HEK293 (cell line): Measurements from ENCODE around the gene SORBS2.

Experiments used
- CTCF ChIA-PET: fragments of 350-600 bp; formaldehyde crosslinking; extraction: SDS; loops from one replicate; lab custom pipeline; 2021; ENCODE audit warnings: antibody characterized with exemption; lab: Yijun Ruan, JAX
- POLR2A ChIA-PET: fragments of 300-600 bp; formaldehyde crosslinking; extraction: SDS; loops from one replicate; lab custom pipeline; 2020; ENCODE audit warnings: antibody characterized with exemption, inconsistent platforms; lab: Yijun Ruan, JAX
- H3K27ac ChIP-seq: fragments of 200-500 bp; sonication (Bioruptor generic); 2 replicates; pipeline ENCODE4 v1.5.1; 2014; ENCODE audit warnings: low read depth, low read length, control low read depth, inconsistent platforms; ENCODE audit errors: extremely low read depth
- H3K36me3 ChIP-seq, 2 experiments: fragments of 200-500 bp in 1 of 2; sonication (Bioruptor generic) in 1 of 2; 1 replicate in 1 of 2; 2 replicates in 1 of 2; pipeline ENCODE4 v1.5.1; 2014 to 2017; ENCODE audit warnings: inconsistent platforms in 2 of 2, low read length in 2 of 2; ENCODE audit not compliant: control insufficient read depth in 2 of 2, insufficient read depth in 1 of 2
- H3K4me1 ChIP-seq: fragments of 200-500 bp; sonication (Bioruptor generic); 2 replicates; pipeline ENCODE4 v1.5.1; 2014; ENCODE audit warnings: mild to moderate bottlenecking, low read length, inconsistent platforms; ENCODE audit not compliant: control insufficient read depth, insufficient read depth
- H3K4me3 ChIP-seq: 2 replicates; pipeline ENCODE4 v1.5.1; 2011; ENCODE audit warnings: low read depth, mild to moderate bottlenecking, control low read depth, low read length, moderate library complexity
- H3K9me3 ChIP-seq: fragments of 200-500 bp; sonication (Bioruptor generic); 2 replicates; pipeline ENCODE4 v1.5.1; 2014; ENCODE audit warnings: low read depth, low read length, inconsistent platforms; ENCODE audit not compliant: control insufficient read depth, insufficient read depth
- BCL6B ChIP-seq: fragments of 450-650 bp; formaldehyde crosslinking; IDR thresholded peaks from 2 replicates; pipeline ENCODE4 v1.5.1; 2017; ENCODE audit warnings: missing biosample characterization, missing genetic modification characterization
- KLF16 ChIP-seq: fragments of 450-650 bp; formaldehyde crosslinking; IDR thresholded peaks from 2 replicates; pipeline ENCODE4 v1.5.1; 2017; ENCODE audit warnings: missing biosample characterization, missing genetic modification characterization
- MZF1 ChIP-seq: fragments of 450-650 bp; formaldehyde crosslinking; IDR thresholded peaks from 2 replicates; pipeline ENCODE4 v1.5.1; 2017; ENCODE audit warnings: missing biosample characterization, missing genetic modification characterization, borderline replicate concordance
- ZNF518A ChIP-seq: fragments of 450-650 bp; formaldehyde crosslinking; conservative IDR thresholded peaks from 2 replicates; pipeline ENCODE4 v1.5.1; 2016; ENCODE audit warnings: low read depth, missing biosample characterization, missing genetic modification characterization
- ZNF596 ChIP-seq: fragments of 450-650 bp; IDR thresholded peaks from 2 replicates; pipeline ENCODE4 v1.5.0; 2018; ENCODE audit warnings: missing biosample characterization, mild to moderate bottlenecking, missing genetic modification characterization, moderate library complexity
- ZNF664 ChIP-seq: fragments of 450-650 bp; formaldehyde crosslinking; IDR thresholded peaks from 2 replicates; pipeline ENCODE4 v1.5.1; 2016; ENCODE audit warnings: missing biosample characterization, missing genetic modification characterization
- ZNF701 ChIP-seq: fragments of 450-650 bp; formaldehyde crosslinking; IDR thresholded peaks from 2 replicates; pipeline ENCODE4 v1.5.1; 2016; ENCODE audit warnings: missing biosample characterization, missing genetic modification characterization
- ZNF791 ChIP-seq: fragments of 450-650 bp; formaldehyde crosslinking; IDR thresholded peaks from 2 replicates; pipeline ENCODE4 v1.5.1; 2016; ENCODE audit warnings: missing biosample characterization, missing genetic modification characterization
- TF ChIP-seq, protein P1 (sequence below): fragments of 450-650 bp; formaldehyde crosslinking; conservative IDR thresholded peaks from 2 replicates; pipeline ENCODE4 v1.5.1; 2016; ENCODE audit warnings: low read depth, missing biosample characterization, missing genetic modification characterization

SORBS2 gene

GRCh38 chr4:185600801-185601434 is 211.1 kb downstream of the SORBS2 start (continued):
- TF ChIP-seq, protein P1, sequence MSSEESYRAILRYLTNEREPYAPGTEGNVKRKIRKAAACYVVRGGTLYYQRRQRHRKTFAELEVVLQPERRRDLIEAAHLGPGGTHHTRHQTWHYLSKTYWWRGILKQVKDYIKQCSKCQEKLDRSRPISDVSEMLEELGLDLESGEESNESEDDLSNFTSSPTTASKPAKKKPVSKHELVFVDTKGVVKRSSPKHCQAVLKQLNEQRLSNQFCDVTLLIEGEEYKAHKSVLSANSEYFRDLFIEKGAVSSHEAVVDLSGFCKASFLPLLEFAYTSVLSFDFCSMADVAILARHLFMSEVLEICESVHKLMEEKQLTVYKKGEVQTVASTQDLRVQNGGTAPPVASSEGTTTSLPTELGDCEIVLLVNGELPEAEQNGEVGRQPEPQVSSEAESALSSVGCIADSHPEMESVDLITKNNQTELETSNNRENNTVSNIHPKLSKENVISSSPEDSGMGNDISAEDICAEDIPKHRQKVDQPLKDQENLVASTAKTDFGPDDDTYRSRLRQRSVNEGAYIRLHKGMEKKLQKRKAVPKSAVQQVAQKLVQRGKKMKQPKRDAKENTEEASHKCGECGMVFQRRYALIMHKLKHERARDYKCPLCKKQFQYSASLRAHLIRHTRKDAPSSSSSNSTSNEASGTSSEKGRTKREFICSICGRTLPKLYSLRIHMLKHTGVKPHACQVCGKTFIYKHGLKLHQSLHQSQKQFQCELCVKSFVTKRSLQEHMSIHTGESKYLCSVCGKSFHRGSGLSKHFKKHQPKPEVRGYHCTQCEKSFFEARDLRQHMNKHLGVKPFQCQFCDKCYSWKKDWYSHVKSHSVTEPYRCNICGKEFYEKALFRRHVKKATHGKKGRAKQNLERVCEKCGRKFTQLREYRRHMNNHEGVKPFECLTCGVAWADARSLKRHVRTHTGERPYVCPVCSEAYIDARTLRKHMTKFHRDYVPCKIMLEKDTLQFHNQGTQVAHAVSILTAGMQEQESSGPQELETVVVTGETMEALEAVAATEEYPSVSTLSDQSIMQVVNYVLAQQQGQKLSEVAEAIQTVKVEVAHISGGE: no peak

- ChIA-PET CTCF (interaction anchor here (1.8 to 4.1 kb wide), 2 partner anchors 70 to 439 kb away, joined by 5 to 16 read pairs; no protein-coding TSS in a partner anchor), POLR2A (no interaction called here)
- no peak overlapping the region for H3K27ac ChIP-seq
- H3K4me3 ChIP-seq: no peak overlapping the region
- H3K9me3 ChIP-seq: no peaks in the 10 kb centered on the region
- no peaks in the 10 kb centered on the region for H3K4me1 ChIP-seq
- no peaks in the 10 kb centered on the region for H3K36me3 ChIP-seq
- no peak for TF ChIP-seq KLF16 (tag by site-specific recombination)
- TF ChIP-seq ZNF664 (tag by site-specific recombination): no peak
- no peak for TF ChIP-seq ZNF701
- no peak for TF ChIP-seq BCL6B (tag by site-specific recombination)
- no peak for TF ChIP-seq ZNF596 (tag by site-specific recombination)
Measured at GRCh38 chr4:185599553-185600243, 212.3 kb downstream of the SORBS2 start.

DNA sequence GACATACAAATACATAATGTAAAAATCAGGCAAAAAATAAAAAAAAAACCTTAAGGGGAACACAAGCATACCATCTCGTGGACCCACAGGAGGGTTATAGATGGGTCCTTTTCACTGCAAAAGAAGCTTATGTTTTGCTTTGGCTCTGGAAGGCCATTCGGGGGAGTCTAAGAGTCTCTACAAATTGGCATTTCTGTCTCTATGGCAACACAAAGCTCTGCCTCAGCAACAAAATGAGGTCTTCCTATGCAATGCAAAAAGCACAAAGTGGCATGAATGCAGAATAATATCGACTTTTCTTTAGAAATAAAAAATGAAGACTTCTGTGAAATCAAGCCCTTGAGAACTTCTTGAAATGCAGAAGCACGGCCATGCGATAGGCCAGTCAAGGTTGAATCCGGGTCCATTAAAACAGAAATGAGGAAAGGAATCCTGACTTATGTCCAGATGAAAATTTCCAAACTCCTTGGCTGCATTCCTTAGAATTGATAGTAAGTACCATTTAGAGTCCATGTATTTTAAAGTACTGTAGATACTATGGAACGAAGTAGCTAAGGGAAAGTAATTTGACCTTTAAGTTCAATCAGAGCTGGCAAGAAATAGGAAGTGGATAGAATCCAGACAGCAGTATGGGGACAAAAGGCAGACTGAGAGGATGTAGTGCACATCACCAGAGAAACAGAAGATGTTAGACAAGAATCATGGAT is 213.0 kb downstream of the SORBS2 start:
- ChIA-PET POLR2A (no interaction called here), CTCF (interaction anchor here (0.6 to 4.1 kb wide), 19 partner anchors 7 to 538 kb away, joined by 3 to 16 read pairs (median 6); partner anchors contain the start of gene UFSP2)
- Histone ChIP-seq H3K36me3 (no peaks in the 10 kb centered on the region), H3K4me1 (no peaks in the 10 kb centered on the region), H3K27ac (no peak overlapping the region), H3K9me3 (no peaks in the 10 kb centered on the region), H3K4me3 (no peak overlapping the region)
- TF ChIP-seq MZF1 (no peak), ZNF518A (no peak), ZNF791 (tag by site-specific recombination) (no peak)
